Measurements from ENCODE around the gene PSMC3IP.
"Not testable (repeated sequence)": the region's sequence is repeated elsewhere in the genome, so short reads cannot be mapped to it uniquely, and the experiment has no call there.

Gene PSMC3IP

GRCh38 chr17:42577532-42578281, at the start of gene PSMC3IP:
TSS of gene PSMC3IP (minus strand) at chr17:42577729. CDS start at chr17:42577686, 43 bp downstream.
- Mint-ChIP-seq H3K27me3 (no peaks in the 10 kb centered on the region), H3K27ac (peak within 1 kb of the TSS; percentile 99), H3K4me3 (peak within 1 kb of the TSS; percentile 100), H3K9me3 (ENCODE audit: low read depth) (no peaks in the 10 kb centered on the region), H3K36me3 (peaks cover 3% of the 10 kb centered on the region), H3K4me1 (ENCODE audit: low read depth) (peaks cover 29% of the 10 kb centered on the region)

GRCh38 chr17:42623732-42624596, 46.4 kb upstream of the PSMC3IP start:
- Mint-ChIP-seq H3K27me3 (no peaks in the 10 kb centered on the region), H3K4me1 (ENCODE audit: low read depth) (no peaks in the 10 kb centered on the region), H3K27ac (no peak overlapping the region), H3K4me3 (no peak overlapping the region), H3K9me3 (ENCODE audit: low read depth) (no peaks in the 10 kb centered on the region), H3K36me3 (no peaks in the 10 kb centered on the region)

- H3K4me3 Mint-ChIP-seq = no peak overlapping the region
- no peaks in the 10 kb centered on the region for H3K9me3 Mint-ChIP-seq (ENCODE audit: low read depth)
- no peaks in the 10 kb centered on the region for H3K27me3 Mint-ChIP-seq
Measured at GRCh38 chr17:42623271-42623670, 45.7 kb upstream of the PSMC3IP start.

GRCh38 chr17:42621987-42622386, 44.5 kb upstream of the PSMC3IP start:
- H3K9me3 Mint-ChIP-seq (ENCODE audit: low read depth); H3K4me1 Mint-ChIP-seq (ENCODE audit: low read depth); H3K27ac Mint-ChIP-seq; H3K36me3 Mint-ChIP-seq; H3K27me3 Mint-ChIP-seq; H3K4me3 Mint-ChIP-seq: not testable (repeated sequence)

More at GRCh38 chr17:42623271-42623670, 45.7 kb upstream of the PSMC3IP start:
- H3K4me1 Mint-ChIP-seq (ENCODE audit: low read depth) = no peaks in the 10 kb centered on the region
- no peak overlapping the region for H3K27ac Mint-ChIP-seq
- no peaks in the 10 kb centered on the region for H3K36me3 Mint-ChIP-seq

- Mint-ChIP-seq H3K27ac (no peak overlapping the region), H3K9me3 (ENCODE audit: low read depth) (no peaks in the 10 kb centered on the region), H3K36me3 (peaks cover 3% of the 10 kb centered on the region), H3K4me1 (ENCODE audit: low read depth) (no peaks in the 10 kb centered on the region), H3K27me3 (no peaks in the 10 kb centered on the region), H3K4me3 (no peak overlapping the region)
Measured at GRCh38 chr17:42618442-42619150, 41.1 kb upstream of the PSMC3IP start.

GRCh38 chr17:42617956-42618431, 40.5 kb upstream of the PSMC3IP start:
- no peak overlapping the region for H3K4me3 Mint-ChIP-seq
- no peaks in the 10 kb centered on the region for H3K4me1 Mint-ChIP-seq (ENCODE audit: low read depth)
- H3K36me3 Mint-ChIP-seq = peaks cover 3% of the 10 kb centered on the region
- no peak overlapping the region for H3K27ac Mint-ChIP-seq
- H3K27me3 Mint-ChIP-seq = no peaks in the 10 kb centered on the region
- H3K9me3 Mint-ChIP-seq (ENCODE audit: low read depth) = no peaks in the 10 kb centered on the region

GRCh38 chr17:42613699-42614295, 36.3 kb upstream of the PSMC3IP start:
- H3K27ac Mint-ChIP-seq = no peak overlapping the region
- H3K27me3 Mint-ChIP-seq = no peaks in the 10 kb centered on the region
- no peaks in the 10 kb centered on the region for H3K9me3 Mint-ChIP-seq (ENCODE audit: low read depth)
- no peak overlapping the region for H3K4me3 Mint-ChIP-seq
- H3K36me3 Mint-ChIP-seq = peaks cover 6% of the 10 kb centered on the region
- H3K4me1 Mint-ChIP-seq (ENCODE audit: low read depth) = peaks cover 4% of the 10 kb centered on the region

- Mint-ChIP-seq H3K4me1 (ENCODE audit: low read depth) (peaks cover 17% of the 10 kb centered on the region), H3K4me3 (peak overlapping the region; percentile 33), H3K27me3 (no peaks in the 10 kb centered on the region), H3K36me3 (peaks cover 6% of the 10 kb centered on the region), H3K9me3 (ENCODE audit: low read depth) (no peaks in the 10 kb centered on the region), H3K27ac (no peak overlapping the region)
Measured at GRCh38 chr17:42612013-42612412, 34.5 kb upstream of the PSMC3IP start.

- Mint-ChIP-seq H3K4me3 (peak overlapping the region; percentile 100), H3K4me1 (ENCODE audit: low read depth) (peaks cover 36% of the 10 kb centered on the region), H3K27ac (peak overlapping the region; percentile 98)
- not testable (repeated sequence) for H3K27me3 Mint-ChIP-seq; H3K9me3 Mint-ChIP-seq (ENCODE audit: low read depth); H3K36me3 Mint-ChIP-seq
Measured at GRCh38 chr17:42609814-42610801, 32.6 kb upstream of the PSMC3IP start.

- Mint-ChIP-seq H3K9me3 (ENCODE audit: low read depth) (no peaks in the 10 kb centered on the region), H3K4me3 (peak within 1 kb of the TSS; percentile 100), H3K4me1 (ENCODE audit: low read depth) (peaks cover 44% of the 10 kb centered on the region), H3K27ac (peak within 1 kb of the TSS; percentile 98), H3K27me3 (no peaks in the 10 kb centered on the region), H3K36me3 (peaks cover 4% of the 10 kb centered on the region)
Measured at GRCh38 chr17:42609182-42609813, 31.8 kb upstream of the PSMC3IP start, which contains the start of the genes RETREG3 and TUBG1. TSS of gene RETREG3 (minus strand) at chr17:42609374. CDS start at chr17:42609324, 50 bp downstream. TSS of gene TUBG1 (plus strand) at chr17:42609683. CDS start at chr17:42609738, 55 bp downstream.

GRCh38 chr17:42608305-42609181, 31.0 kb upstream of the PSMC3IP start:
- H3K4me3 Mint-ChIP-seq = peak overlapping the region; percentile 100
- H3K27ac Mint-ChIP-seq = peak overlapping the region; percentile 98
- H3K9me3 Mint-ChIP-seq (ENCODE audit: low read depth) = no peaks in the 10 kb centered on the region
- peaks cover 4% of the 10 kb centered on the region for H3K36me3 Mint-ChIP-seq
- H3K27me3 Mint-ChIP-seq = no peaks in the 10 kb centered on the region
- H3K4me1 Mint-ChIP-seq (ENCODE audit: low read depth) = peaks cover 49% of the 10 kb centered on the region

- Mint-ChIP-seq H3K27ac (peak overlapping the region; percentile 98), H3K4me3 (peak overlapping the region; percentile 100), H3K4me1 (ENCODE audit: low read depth) (peaks cover 56% of the 10 kb centered on the region), H3K9me3 (ENCODE audit: low read depth) (no peaks in the 10 kb centered on the region), H3K36me3 (peaks cover 4% of the 10 kb centered on the region), H3K27me3 (no peaks in the 10 kb centered on the region)
Measured at GRCh38 chr17:42607769-42608168, 30.2 kb upstream of the PSMC3IP start.

Measured in activated naive CD8-positive, alpha-beta T cell (primary cell).